Ovary (tissue), 3 donors: ENCODE measurements around the gene FZD1.

Experiments
- EP300 ChIP-seq: sonication (generic); formaldehyde crosslinking; IDR thresholded peaks from one replicate; pipeline ENCODE4 v1.6.1; 2017; ENCODE audit warnings: antibody characterized with exemption
- POLR2A ChIP-seq: fragments of 450-650 bp; IDR thresholded peaks from one replicate; pipeline ENCODE4 v1.6.1; 2017; ENCODE audit warnings: antibody characterized with exemption, mild to moderate bottlenecking, moderate library complexity
- TF ChIP-seq, protein P1 (sequence below), 3 donors: fragments of 450-650 bp in 2 of 3; fragments of 200-600 bp in 1 of 3; IDR thresholded peaks; one replicate each; pipeline versions ENCODE4 v1.5.1 to v1.8.0; 2016 to 2022; ENCODE audit warnings: antibody characterized with exemption in 3 of 3, mild to moderate bottlenecking in 1 of 3
- donor health status: DM: no; HTN: no; CAD: no.

DNA sequence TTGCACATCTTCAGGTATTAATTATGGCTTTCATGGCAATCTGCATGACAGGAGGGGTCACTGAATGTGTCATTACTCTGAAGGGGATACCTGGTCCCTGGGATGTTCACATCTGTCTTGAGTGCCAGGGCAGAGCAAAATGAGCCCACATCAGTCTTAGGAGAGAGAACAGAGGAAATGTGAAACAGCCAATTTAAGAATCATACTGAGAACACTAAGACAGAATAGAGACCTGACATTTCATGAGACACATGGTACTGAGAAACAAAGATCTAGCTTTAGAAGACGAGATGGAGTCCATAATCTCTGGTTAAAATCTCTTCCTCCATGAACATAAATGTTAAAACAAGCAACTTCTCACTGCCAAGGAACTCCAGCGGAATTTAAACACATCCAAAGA, 34.1 kb upstream of the FZD1 start:
- TF ChIP-seq, protein P1, sequence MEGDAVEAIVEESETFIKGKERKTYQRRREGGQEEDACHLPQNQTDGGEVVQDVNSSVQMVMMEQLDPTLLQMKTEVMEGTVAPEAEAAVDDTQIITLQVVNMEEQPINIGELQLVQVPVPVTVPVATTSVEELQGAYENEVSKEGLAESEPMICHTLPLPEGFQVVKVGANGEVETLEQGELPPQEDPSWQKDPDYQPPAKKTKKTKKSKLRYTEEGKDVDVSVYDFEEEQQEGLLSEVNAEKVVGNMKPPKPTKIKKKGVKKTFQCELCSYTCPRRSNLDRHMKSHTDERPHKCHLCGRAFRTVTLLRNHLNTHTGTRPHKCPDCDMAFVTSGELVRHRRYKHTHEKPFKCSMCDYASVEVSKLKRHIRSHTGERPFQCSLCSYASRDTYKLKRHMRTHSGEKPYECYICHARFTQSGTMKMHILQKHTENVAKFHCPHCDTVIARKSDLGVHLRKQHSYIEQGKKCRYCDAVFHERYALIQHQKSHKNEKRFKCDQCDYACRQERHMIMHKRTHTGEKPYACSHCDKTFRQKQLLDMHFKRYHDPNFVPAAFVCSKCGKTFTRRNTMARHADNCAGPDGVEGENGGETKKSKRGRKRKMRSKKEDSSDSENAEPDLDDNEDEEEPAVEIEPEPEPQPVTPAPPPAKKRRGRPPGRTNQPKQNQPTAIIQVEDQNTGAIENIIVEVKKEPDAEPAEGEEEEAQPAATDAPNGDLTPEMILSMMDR (IDR thresholded peaks at IDR 0.05), result no peak
- no peak for TF ChIP-seq EP300
- no peak for TF ChIP-seq POLR2A
